HG02943 (cell line): Measurements from ENCODE around the gene PER3.

Source experiments
- ATAC-seq: cut with Tn5 transposase; IDR thresholded peaks from one replicate; pipeline ENCODE4 v1.9.1; 2021; ENCODE audit warnings: mild to moderate bottlenecking, low read depth, moderate library complexity; ENCODE audit not compliant: unreplicated experiment

PER3 gene

DNA sequence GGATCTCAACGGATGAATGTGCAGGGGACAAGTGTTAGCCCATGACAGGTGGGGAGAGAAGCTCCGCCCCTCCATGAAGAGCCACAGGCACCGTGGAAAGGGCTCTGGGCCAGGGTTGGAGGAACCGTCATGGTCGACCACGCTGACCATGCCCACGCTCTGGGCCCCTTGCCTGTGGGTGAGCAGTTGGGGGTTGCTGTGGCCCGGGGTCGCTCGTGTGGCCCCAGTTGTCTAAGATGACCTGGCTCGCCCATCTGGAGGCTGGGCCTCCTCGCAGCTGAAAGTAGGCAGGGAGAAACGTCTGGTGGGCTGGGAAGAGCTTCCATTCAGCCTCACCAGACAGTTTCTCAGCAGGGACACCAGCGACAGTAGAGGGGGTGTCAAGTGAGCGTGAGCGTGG is 81.9 kb downstream of the PER3 start:
- ATAC-seq: no peak

GRCh38 chr1:7868070-7868780 is 84.1 kb downstream of the PER3 start:
- ATAC-seq: no peak

- ATAC-seq: no peak
Observed at GRCh38 chr1:7869136-7869920, 85.2 kb downstream of the PER3 start.

DNA sequence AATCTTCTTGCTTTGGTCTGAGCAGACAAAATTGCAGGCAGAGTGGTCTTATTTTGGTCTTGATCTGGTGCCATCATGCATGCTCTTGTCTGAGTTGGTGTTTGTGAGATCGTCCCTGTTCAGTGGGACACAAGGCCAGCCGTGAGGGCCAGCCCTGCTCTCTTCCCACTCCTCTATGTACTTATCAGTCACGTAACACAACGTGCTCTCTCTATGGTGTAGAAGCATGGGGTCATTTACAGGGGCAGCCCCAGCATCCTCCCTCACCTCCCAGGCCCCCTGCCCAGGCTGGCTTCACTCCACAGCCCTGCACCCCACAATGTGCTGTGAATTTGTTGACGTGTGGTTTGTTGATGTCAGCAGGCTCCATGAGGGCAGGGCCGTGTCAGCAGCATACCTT is 87.0 kb downstream of the PER3 start:
- no peak for ATAC-seq

DNA sequence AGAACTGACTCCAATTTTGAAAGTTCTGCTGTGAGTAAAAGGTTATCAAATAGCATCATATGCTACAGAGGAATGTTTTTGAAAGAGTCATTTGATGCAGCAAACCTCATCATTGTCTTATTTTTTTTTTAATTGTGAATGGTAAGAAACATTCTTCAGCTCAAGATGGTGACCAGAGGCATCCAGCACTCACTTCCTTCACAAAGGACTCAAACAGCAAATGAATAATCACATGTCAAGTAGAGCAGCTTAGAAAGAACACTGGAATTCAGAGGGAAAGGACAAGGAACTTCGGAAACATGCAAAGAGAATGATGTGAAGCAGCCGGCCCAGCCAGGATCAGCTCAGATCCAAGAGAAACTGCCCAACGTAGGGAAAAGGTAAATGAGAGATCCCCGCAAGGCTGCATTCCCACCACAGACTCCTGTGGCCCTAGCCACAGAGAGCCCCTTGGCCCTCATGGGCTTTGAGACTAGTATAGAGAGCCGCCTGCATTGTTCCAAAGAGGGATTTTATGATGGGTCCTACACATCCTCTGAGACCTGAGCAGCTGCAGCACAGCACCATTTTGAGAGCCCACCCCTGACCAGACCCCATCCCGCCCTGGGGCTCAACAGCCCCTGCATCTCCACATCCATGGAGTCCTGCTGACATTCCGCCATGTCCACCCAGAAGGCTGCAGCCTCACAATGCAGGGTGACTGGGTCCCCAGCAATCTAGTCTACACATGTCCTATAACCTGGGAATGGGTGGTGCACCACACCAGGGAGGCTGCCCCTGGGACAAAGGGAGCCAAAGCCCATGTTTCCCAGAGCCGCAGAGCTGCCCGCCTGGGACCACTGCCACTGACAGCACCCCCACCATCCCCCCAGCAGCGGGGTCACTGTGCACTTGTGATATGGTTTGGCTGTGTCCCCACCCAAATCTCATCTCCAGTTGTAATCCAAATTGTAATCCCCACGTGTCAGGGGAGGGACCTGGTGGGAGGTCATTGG is 90.0 kb downstream of the PER3 start:
- no peak for ATAC-seq

- ATAC-seq: no peak
Observed at GRCh38 chr1:7878027-7878426, 93.9 kb downstream of the PER3 start.

- no peak for ATAC-seq
Observed at GRCh38 chr1:7879228-7879627, 95.1 kb downstream of the PER3 start.

GRCh38 chr1:7884757-7885156 is 100.7 kb downstream of the PER3 start:
- no peak for ATAC-seq

- ATAC-seq: no peak
Observed at GRCh38 chr1:7885513-7886404, 101.7 kb downstream of the PER3 start.

DNA sequence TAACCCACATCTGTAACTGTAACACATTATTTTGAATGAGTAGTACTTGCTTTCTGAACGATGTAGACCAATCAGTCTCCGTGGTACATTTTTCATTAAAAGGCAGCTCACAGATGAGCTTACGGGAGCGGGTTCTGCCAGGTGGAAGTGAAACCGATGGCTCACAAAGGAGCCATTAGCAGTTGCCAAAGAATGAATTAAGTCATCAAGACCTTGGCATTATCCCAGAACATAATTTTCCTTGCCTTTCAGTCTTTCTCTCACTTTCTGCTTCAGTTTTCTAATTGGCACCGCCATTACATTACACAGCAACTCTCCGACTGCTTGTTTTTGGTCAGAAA is 102.3 kb downstream of the PER3 start:
- no peak for ATAC-seq

- ATAC-seq: no peak
Observed at GRCh38 chr1:7888248-7889081, 104.4 kb downstream of the PER3 start.

GRCh38 chr1:7890853-7891252 is 106.8 kb downstream of the PER3 start:
- no peak for ATAC-seq

GRCh38 chr1:7891804-7892203 is 107.7 kb downstream of the PER3 start:
- ATAC-seq: no peak

GRCh38 chr1:7893529-7894180 is 109.6 kb downstream of the PER3 start:
- no peak for ATAC-seq
